ENCODE results near the gene DCX. TPM values are rescaled to one million over a fixed set of nuclear protein-coding genes. Genes with fewer than 3 reads are reported as not detected.

The DCX gene
- total and polyA plus RNA-seq, 9 of the 15 experiments (the other 6 are each of a cell fraction or from before 2014, with no cell fraction given): not detected

- in situ Hi-C loops (cut with MboI): no loop called here
- no peak overlapping the region for H2AFZ ChIP-seq (ENCODE audit: low read depth, low read length)
- no peaks in the 10 kb centered on the region for H3K79me2 ChIP-seq (ENCODE audit: control insufficient read depth, insufficient read depth, low read length)
- no peak overlapping the region for H3K4me2 ChIP-seq (ENCODE audit: insufficient read depth, low read length)
- intact Hi-C loops (cut with micrococcal nuclease): no loop called here
- no peak for ATAC-seq
- H3K9ac ChIP-seq (ENCODE audit: insufficient read depth in 1 of 2, low read depth in 2 of 2, low read length in 2 of 2): no peak overlapping the region
- no peaks in the 10 kb centered on the region for H3K9me3 ChIP-seq (replicated peaks; ENCODE audit: control insufficient read depth, insufficient read depth, low read depth, low read length)
- H3K4me1 ChIP-seq (replicated peaks in 1 of 2; ENCODE audit: control insufficient read depth in 2 of 2, insufficient read depth in 2 of 2, low read length in 2 of 2): no peaks in the 10 kb centered on the region
- BruUV-seq (replicated peaks): no TSS peak
- 0% methylated on average over 3 of the region's 3 CpGs for WGBS (ENCODE audit: insufficient coverage, low coverage, missing lambda C conversion rate)
- H3K36me3 ChIP-seq (ENCODE audit: control insufficient read depth, insufficient read depth, low read length): no peaks in the 10 kb centered on the region
- H3K4me3 ChIP-seq: no peak overlapping the region
- no peak for TF ChIP-seq DDX20 (tag; IDR thresholded peaks at IDR 0.05; ENCODE audit: low read depth)
- TF ChIP-seq ZNF174 (CRISPR knock-in tag; IDR thresholded peaks at IDR 0.05): no peak
- no peak for TF ChIP-seq ZNF324 (CRISPR knock-in tag; IDR thresholded peaks at IDR 0.05)
- TF ChIP-seq MXD1 (CRISPR knock-in tag; IDR thresholded peaks at IDR 0.05; ENCODE audit: borderline replicate concordance, poor library complexity, severe bottlenecking): no peak
- TF ChIP-seq GMEB1 (CRISPR knock-in tag; IDR thresholded peaks at IDR 0.05): no peak
- TF ChIP-seq RAD51 (IDR thresholded peaks at IDR 0.05; ENCODE audit: borderline replicate concordance, low read depth): no peak
- no peak for TF ChIP-seq FOSL1 (tag; conservative IDR thresholded peaks at IDR 0.05)
- no peak for TF ChIP-seq POLR2B (IDR thresholded peaks at IDR 0.05; ENCODE audit: low read depth, partially characterized antibody)
- TF ChIP-seq KHSRP (IDR thresholded peaks at IDR 0.05): no peak
- no peak for TF ChIP-seq HCFC1 (IDR thresholded peaks at IDR 0.05; ENCODE audit: low read depth, low read length)
- no peak for TF ChIP-seq TCF7L2 (IDR thresholded peaks at IDR 0.05; ENCODE audit: low read depth, low read length)
- TF ChIP-seq KLF1 (tag; IDR thresholded peaks at IDR 0.05): no peak
- TF ChIP-seq TFAM (CRISPR knock-in tag; conservative IDR thresholded peaks at IDR 0.05): no peak
- TF ChIP-seq MAX (CRISPR knock-in tag; IDR thresholded peaks at IDR 0.05): no peak
- no peak for TF ChIP-seq ZNF695 (CRISPR knock-in tag; IDR thresholded peaks at IDR 0.05)
- TF ChIP-seq SREBF1 (IDR thresholded peaks at IDR 0.05; ENCODE audit: borderline replicate concordance, low read depth, low read length): no peak
- no peak for TF ChIP-seq NCOA1 (IDR thresholded peaks at IDR 0.05; ENCODE audit: low read depth)
- no peak for TF ChIP-seq KAT2B (IDR thresholded peaks at IDR 0.05; ENCODE audit: low read depth, low read length)
- no peak overlapping the region for H3K27ac ChIP-seq (ENCODE audit: extremely low read depth, low read depth, low read length)
- FAIRE-seq: no peak
- H4K20me1 ChIP-seq (replicated peaks; ENCODE audit: control insufficient read depth, insufficient read depth, low read length): no peaks in the 10 kb centered on the region
- POLR2A ChIA-PET: interaction anchor here (0.5 kb wide), 1 partner anchor 648 kb away, joined by 4 read pairs; no protein-coding TSS in a partner anchor
- no peaks in the 10 kb centered on the region for H3K9me1 ChIP-seq (ENCODE audit: control insufficient read depth, insufficient read depth, low read length)
- no peak for DNase-seq (ENCODE audit: extremely low read depth in 1 of 4, low spot score in 3 of 4)
- CTCF ChIA-PET (ENCODE audit: low intra/inter-chr PET ratio): no interaction called here
- H3K27me3 ChIP-seq (ENCODE audit: control insufficient read depth in 2 of 2, insufficient read depth in 2 of 2, low read length in 2 of 2): no peaks in the 10 kb centered on the region
These were observed 51.2 kb downstream of the DCX start for GRCh38 chrX:111360839-111361238.

Data from K562 (cell line).